DND-41 (cell line): ENCODE measurements around the gene MARCHF3.

Experiments used
- ATAC-seq: fragments of 200-7000 bp; cut with Tn5 transposase; 3 replicates; pipeline ENCODE4 v1.9.1; 2021; ENCODE audit warnings: low read depth; ENCODE audit not compliant: insufficient read depth
- DNase-seq: peaks from one replicate; pipeline ENCODE4 v3.0.0-alpha.2; 2020
- H2AFZ ChIP-seq: 2 replicates; pipeline ENCODE4 v1.6.0; 2012; ENCODE audit warnings: low read depth, low read length
- H3K27ac ChIP-seq: 2 replicates; pipeline ENCODE4 v1.5.1; 2012; ENCODE audit warnings: low read length, inconsistent platforms
- H3K27me3 ChIP-seq: fragments of 200-600 bp; sonication (generic); 2 replicates; pipeline ENCODE4 v1.6.0; 2012; ENCODE audit warnings: low read length, mild to moderate bottlenecking, inconsistent platforms; ENCODE audit not compliant: insufficient read depth, poor library complexity
- H3K36me3 ChIP-seq: 2 replicates; pipeline ENCODE4 v1.5.1; 2012; ENCODE audit warnings: low read length, inconsistent platforms; ENCODE audit not compliant: insufficient read depth
- H3K4me1 ChIP-seq: 2 replicates; pipeline ENCODE4 v1.5.1; 2012; ENCODE audit warnings: mild to moderate bottlenecking, low read length; ENCODE audit not compliant: insufficient read depth
- H3K4me2 ChIP-seq: 2 replicates; pipeline ENCODE4 v1.6.0; 2012; ENCODE audit warnings: mild to moderate bottlenecking, moderate library complexity, low read length, inconsistent platforms; ENCODE audit not compliant: insufficient read depth
- H3K4me3 ChIP-seq, 2 experiments: fragments of 200-600 bp in 1 of 2; shearing (Covaris generic) in 1 of 2; 2 replicates each; pipeline ENCODE4 v1.5.1; 2012 to 2016; ENCODE audit warnings: inconsistent platforms in 2 of 2, low read length in 2 of 2, mild to moderate bottlenecking in 2 of 2, low read depth in 1 of 2, moderate library complexity in 1 of 2
- H3K79me2 ChIP-seq: 2 replicates; pipeline ENCODE4 v1.6.0; 2012; ENCODE audit warnings: low read length, inconsistent platforms; ENCODE audit not compliant: insufficient read depth
- H3K9ac ChIP-seq: 2 replicates; pipeline ENCODE4 v1.6.0; 2012; ENCODE audit warnings: low read depth, mild to moderate bottlenecking, inconsistent platforms, low read length, moderate library complexity
- H3K9me3 ChIP-seq: 2 replicates; pipeline ENCODE4 v1.5.1; 2012; ENCODE audit warnings: low read length, moderate library complexity, mild to moderate bottlenecking, inconsistent platforms; ENCODE audit not compliant: insufficient read depth, severe bottlenecking
- H4K20me1 ChIP-seq: 2 replicates; pipeline ENCODE4 v1.6.0; 2012; ENCODE audit warnings: low read length; ENCODE audit not compliant: insufficient read depth
- EZH2 ChIP-seq: IDR thresholded peaks from 3 replicates; pipeline ENCODE4 v1.6.1; 2012; ENCODE audit warnings: borderline replicate concordance, low read depth, mild to moderate bottlenecking, moderate library complexity, low read length, inconsistent platforms; ENCODE audit not compliant: severe bottlenecking
- TF ChIP-seq, protein P1 (sequence below): IDR thresholded peaks from 2 replicates; pipeline ENCODE4 v1.5.1; 2012; ENCODE audit warnings: borderline replicate concordance, low read length, moderate library complexity, mild to moderate bottlenecking; ENCODE audit not compliant: poor library complexity, severe bottlenecking; ENCODE audit errors: extremely low read depth

The MARCHF3 gene

DNA sequence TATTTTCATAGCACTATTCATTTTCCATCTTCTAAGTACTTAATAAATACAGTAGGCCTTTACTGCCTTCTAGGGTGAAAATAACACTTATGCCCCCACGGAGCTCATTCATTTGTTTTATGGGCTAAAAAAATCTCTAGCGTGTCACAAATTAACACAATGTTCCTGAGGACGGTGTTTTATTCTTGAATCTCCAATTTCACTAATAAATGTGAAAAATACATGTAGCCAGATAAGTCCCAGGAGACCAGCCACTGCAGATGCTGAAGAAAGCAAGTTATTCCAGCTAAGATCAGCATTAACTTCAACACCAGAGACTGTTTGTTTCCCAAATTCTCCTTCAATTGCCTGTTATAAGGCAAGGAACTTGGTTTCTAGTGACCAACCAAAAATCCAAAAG is 102.3 kb downstream of the MARCHF3 start:
- H2AFZ ChIP-seq: no peak overlapping the region
- no peaks in the 10 kb centered on the region for H3K9me3 ChIP-seq
- H3K4me2 ChIP-seq: no peak overlapping the region
- H3K4me1 ChIP-seq: no peaks in the 10 kb centered on the region
- no peak overlapping the region for H3K27ac ChIP-seq
- no peak for DNase-seq
- H3K9ac ChIP-seq: no peak overlapping the region
- no peak for ATAC-seq
- no peaks in the 10 kb centered on the region for H3K79me2 ChIP-seq
- H4K20me1 ChIP-seq: no peaks in the 10 kb centered on the region
- H3K27me3 ChIP-seq: no peaks in the 10 kb centered on the region
- H3K36me3 ChIP-seq: no peaks in the 10 kb centered on the region
- H3K4me3 ChIP-seq: no peak overlapping the region
- TF ChIP-seq, protein P1, sequence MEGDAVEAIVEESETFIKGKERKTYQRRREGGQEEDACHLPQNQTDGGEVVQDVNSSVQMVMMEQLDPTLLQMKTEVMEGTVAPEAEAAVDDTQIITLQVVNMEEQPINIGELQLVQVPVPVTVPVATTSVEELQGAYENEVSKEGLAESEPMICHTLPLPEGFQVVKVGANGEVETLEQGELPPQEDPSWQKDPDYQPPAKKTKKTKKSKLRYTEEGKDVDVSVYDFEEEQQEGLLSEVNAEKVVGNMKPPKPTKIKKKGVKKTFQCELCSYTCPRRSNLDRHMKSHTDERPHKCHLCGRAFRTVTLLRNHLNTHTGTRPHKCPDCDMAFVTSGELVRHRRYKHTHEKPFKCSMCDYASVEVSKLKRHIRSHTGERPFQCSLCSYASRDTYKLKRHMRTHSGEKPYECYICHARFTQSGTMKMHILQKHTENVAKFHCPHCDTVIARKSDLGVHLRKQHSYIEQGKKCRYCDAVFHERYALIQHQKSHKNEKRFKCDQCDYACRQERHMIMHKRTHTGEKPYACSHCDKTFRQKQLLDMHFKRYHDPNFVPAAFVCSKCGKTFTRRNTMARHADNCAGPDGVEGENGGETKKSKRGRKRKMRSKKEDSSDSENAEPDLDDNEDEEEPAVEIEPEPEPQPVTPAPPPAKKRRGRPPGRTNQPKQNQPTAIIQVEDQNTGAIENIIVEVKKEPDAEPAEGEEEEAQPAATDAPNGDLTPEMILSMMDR: no peak
- TF ChIP-seq EZH2: no peak

DNA sequence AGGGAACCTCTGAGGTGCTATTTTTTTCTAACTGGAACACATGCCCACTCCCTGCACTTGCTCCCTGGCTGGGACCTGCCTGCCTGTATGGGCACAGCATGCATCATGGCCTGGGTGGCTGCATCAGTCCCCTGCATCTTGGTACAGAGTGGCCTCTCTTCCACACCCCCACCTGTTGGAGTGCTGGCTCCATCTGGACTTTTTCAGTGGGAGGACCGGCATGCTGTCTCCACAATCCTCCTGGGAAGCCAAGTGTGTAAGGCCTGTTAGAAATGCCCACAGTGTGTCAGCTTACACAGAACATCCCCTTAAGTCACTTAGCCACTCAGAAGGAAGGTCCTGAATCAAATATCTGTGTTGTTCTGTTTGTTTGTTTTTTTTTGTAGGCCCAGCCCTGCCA is 102.9 kb downstream of the MARCHF3 start:
- no peaks in the 10 kb centered on the region for H3K27me3 ChIP-seq
- DNase-seq: no peak
- no peak overlapping the region for H3K27ac ChIP-seq
- H2AFZ ChIP-seq: no peak overlapping the region
- H3K36me3 ChIP-seq: no peaks in the 10 kb centered on the region
- no peak overlapping the region for H3K9ac ChIP-seq
- no peaks in the 10 kb centered on the region for H3K79me2 ChIP-seq
- H3K4me3 ChIP-seq: no peak overlapping the region
- no peak for ATAC-seq
- H3K4me1 ChIP-seq: no peaks in the 10 kb centered on the region
- H3K9me3 ChIP-seq: no peaks in the 10 kb centered on the region
- H3K4me2 ChIP-seq: no peak overlapping the region
- no peak for TF ChIP-seq EZH2
- TF ChIP-seq, protein P1: no peak
- H4K20me1 ChIP-seq: no peaks in the 10 kb centered on the region

DNA sequence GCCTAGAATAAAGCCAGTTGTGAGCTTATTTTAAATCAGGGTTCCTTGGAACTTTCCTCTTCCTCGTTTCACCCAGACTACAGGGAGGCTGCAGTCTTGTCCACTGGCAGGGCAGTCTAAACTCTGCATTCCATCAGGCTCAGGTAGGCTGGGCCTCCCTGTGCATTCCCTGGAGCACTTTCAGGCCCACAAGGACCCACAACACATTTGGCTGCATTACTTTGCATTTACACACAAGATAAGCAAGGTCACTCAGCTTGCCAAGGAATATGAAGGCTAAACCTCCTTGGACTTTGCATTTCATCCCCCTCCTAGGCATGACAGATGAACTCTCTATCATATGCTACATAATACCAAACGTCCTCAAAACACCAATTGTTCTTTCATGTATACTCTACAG is 104.2 kb downstream of the MARCHF3 start:
- DNase-seq (no peak), ATAC-seq (no peak)
- no peak overlapping the region for H2AFZ ChIP-seq
- no peak overlapping the region for H3K4me2 ChIP-seq
- H3K4me1 ChIP-seq: no peaks in the 10 kb centered on the region
- no peak for TF ChIP-seq EZH2
- TF ChIP-seq, protein P1: no peak
- no peak overlapping the region for H3K9ac ChIP-seq
- no peaks in the 10 kb centered on the region for H3K79me2 ChIP-seq
- no peaks in the 10 kb centered on the region for H3K27me3 ChIP-seq
- H4K20me1 ChIP-seq: no peaks in the 10 kb centered on the region
- no peaks in the 10 kb centered on the region for H3K9me3 ChIP-seq
- H3K27ac ChIP-seq: no peak overlapping the region
- H3K36me3 ChIP-seq: no peaks in the 10 kb centered on the region
- no peak overlapping the region for H3K4me3 ChIP-seq

DNA sequence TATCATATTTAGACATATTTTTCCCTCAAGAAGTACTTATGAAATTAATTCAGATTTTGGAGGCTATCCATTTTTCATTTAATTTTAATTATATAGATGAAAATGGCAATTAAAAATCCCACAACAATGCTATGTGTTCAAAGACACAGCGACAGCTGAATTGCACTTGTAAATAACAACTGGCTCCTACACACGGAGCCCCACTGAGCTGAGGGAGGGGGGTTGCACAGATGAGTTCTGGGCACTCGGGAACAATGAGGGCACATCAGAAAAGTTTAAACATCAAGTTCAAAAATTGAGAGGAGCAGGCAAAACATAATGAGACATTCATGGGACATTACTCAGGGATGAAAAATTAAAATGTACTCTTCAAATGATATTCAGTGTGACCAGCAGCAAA is 104.9 kb downstream of the MARCHF3 start:
- Histone ChIP-seq H3K27ac (no peak overlapping the region), H2AFZ (no peak overlapping the region), H4K20me1 (no peaks in the 10 kb centered on the region), H3K4me1 (no peaks in the 10 kb centered on the region), H3K9me3 (no peaks in the 10 kb centered on the region), H3K4me2 (no peak overlapping the region), H3K4me3 (no peak overlapping the region), H3K9ac (no peak overlapping the region), H3K27me3 (no peaks in the 10 kb centered on the region), H3K36me3 (no peaks in the 10 kb centered on the region), H3K79me2 (no peaks in the 10 kb centered on the region)
- no peak for ATAC-seq
- TF ChIP-seq, protein P1: no peak
- no peak for TF ChIP-seq EZH2
- no peak for DNase-seq
